ENCODE data around the gene PCGF5.
"Not testable (repeated sequence)": the region's sequence is repeated elsewhere in the genome, so short reads cannot be mapped to it uniquely, and the experiment has no call there.

The PCGF5 gene

GRCh38 chr10:91317541-91317940 is 97.1 kb downstream of the PCGF5 start:
- TF ChIP-seq ZNF16 (tag by site-specific recombination; IDR thresholded peaks at IDR 0.05; ENCODE audit: low read depth): no peak
- no peak for TF ChIP-seq IKZF3 (tag by site-specific recombination; IDR thresholded peaks at IDR 0.05)
- no peak for TF ChIP-seq ZNF629 (tag by site-specific recombination; IDR thresholded peaks at IDR 0.05)
- no peaks in the 10 kb centered on the region for H3K4me1 ChIP-seq (ENCODE audit: control insufficient read depth, insufficient read depth, low read length)
- no peak overlapping the region for H3K4me3 ChIP-seq (ENCODE audit: low read depth, low read length)
- H3K9me3 ChIP-seq (ENCODE audit: control insufficient read depth, insufficient read depth, low read depth, low read length): no peaks in the 10 kb centered on the region
- no peak overlapping the region for H3K27ac ChIP-seq (ENCODE audit: extremely low read depth, low read depth, low read length)
- no peaks in the 10 kb centered on the region for H3K36me3 ChIP-seq (ENCODE audit: control insufficient read depth in 2 of 2, insufficient read depth in 1 of 2, low read length in 2 of 2)
- CTCF ChIA-PET: no interaction called here
- POLR2A ChIA-PET: no interaction called here

GRCh38 chr10:91319336-91319735 is 98.9 kb downstream of the PCGF5 start:
- no peak for TF ChIP-seq ZNF544 (tag by site-specific recombination; IDR thresholded peaks at IDR 0.05)
- no peaks in the 10 kb centered on the region for H3K36me3 ChIP-seq (ENCODE audit: control insufficient read depth in 2 of 2, insufficient read depth in 1 of 2, low read length in 2 of 2)
- ChIA-PET CTCF (no interaction called here), POLR2A (interaction anchor here (0.5 kb wide), 1 partner anchor 591 kb away, joined by 3 read pairs; no protein-coding TSS in a partner anchor)
- H3K4me3 ChIP-seq (ENCODE audit: low read depth, low read length): no peak overlapping the region
- H3K4me1 ChIP-seq (ENCODE audit: control insufficient read depth, insufficient read depth, low read length): no peaks in the 10 kb centered on the region
- no peaks in the 10 kb centered on the region for H3K9me3 ChIP-seq (ENCODE audit: control insufficient read depth, insufficient read depth, low read depth, low read length)
- H3K27ac ChIP-seq (ENCODE audit: extremely low read depth, low read depth, low read length): no peak overlapping the region

- H3K9me3 ChIP-seq (ENCODE audit: control insufficient read depth, insufficient read depth, low read depth, low read length); H3K4me1 ChIP-seq (ENCODE audit: control insufficient read depth, insufficient read depth, low read length); H3K36me3 ChIP-seq (ENCODE audit: control insufficient read depth in 2 of 2, insufficient read depth in 1 of 2, low read length in 2 of 2); POLR2A ChIA-PET; H3K27ac ChIP-seq (ENCODE audit: extremely low read depth, low read depth, low read length); CTCF ChIA-PET; H3K4me3 ChIP-seq (ENCODE audit: low read depth, low read length): not testable (repeated sequence)
Observed at GRCh38 chr10:91323293-91323905, 102.9 kb downstream of the PCGF5 start.

GRCh38 chr10:91328320-91328984 is 108.0 kb downstream of the PCGF5 start:
- Histone ChIP-seq H3K4me1 (ENCODE audit: control insufficient read depth, insufficient read depth, low read length) (no peaks in the 10 kb centered on the region), H3K27ac (ENCODE audit: extremely low read depth, low read depth, low read length) (no peak overlapping the region), H3K4me3 (ENCODE audit: low read depth, low read length) (no peak overlapping the region), H3K36me3 (ENCODE audit: control insufficient read depth in 2 of 2, insufficient read depth in 1 of 2, low read length in 2 of 2) (no peaks in the 10 kb centered on the region), H3K9me3 (ENCODE audit: control insufficient read depth, insufficient read depth, low read depth, low read length) (no peaks in the 10 kb centered on the region)
- POLR2A ChIA-PET: no interaction called here
- CTCF ChIA-PET: interaction anchor here (0.7 kb wide), 2 partner anchors 322 to 662 kb away, joined by 3 to 4 read pairs; no protein-coding TSS in a partner anchor
- no peak for TF ChIP-seq PRDM6 (tag by site-specific recombination; IDR thresholded peaks at IDR 0.05)
- TF ChIP-seq TRIM28 (IDR thresholded peaks at IDR 0.05; ENCODE audit: borderline replicate concordance, low read length): no peak
- TF ChIP-seq GLI4 (tag by site-specific recombination; IDR thresholded peaks at IDR 0.05): no peak
- TF ChIP-seq KLF9 (tag by site-specific recombination; IDR thresholded peaks at IDR 0.05; ENCODE audit: low read depth): no peak
- TF ChIP-seq ZNF311 (tag by site-specific recombination; IDR thresholded peaks at IDR 0.05; ENCODE audit: borderline replicate concordance): no peak
- no peak for TF ChIP-seq REPIN1 (tag by site-specific recombination; IDR thresholded peaks at IDR 0.05; ENCODE audit: low read depth)
- no peak for TF ChIP-seq ZNF23 (tag by site-specific recombination; IDR thresholded peaks at IDR 0.05; ENCODE audit: borderline replicate concordance)
- TF ChIP-seq ZNF792 (tag by site-specific recombination; IDR thresholded peaks at IDR 0.05): no peak
- TF ChIP-seq ZNF677 (tag by site-specific recombination; IDR thresholded peaks at IDR 0.05): no peak
- no peak for TF ChIP-seq ZNF623 (tag by site-specific recombination; IDR thresholded peaks at IDR 0.05)
- TF ChIP-seq ZNF211 (tag by site-specific recombination; IDR thresholded peaks at IDR 0.05; ENCODE audit: low read depth): no peak
- no peak for TF ChIP-seq ZNF664 (tag by site-specific recombination; IDR thresholded peaks at IDR 0.05)
- TF ChIP-seq ZNF639 (tag by site-specific recombination; IDR thresholded peaks at IDR 0.05): peak; percentile 16; the same call in 1 of the 2 replicates
- no peak for TF ChIP-seq ZFP69B (tag by site-specific recombination; IDR thresholded peaks at IDR 0.05)
- TF ChIP-seq ZNF555 (tag by site-specific recombination; conservative IDR thresholded peaks at IDR 0.05): no peak
- TF ChIP-seq AEBP2 (tag by site-specific recombination; IDR thresholded peaks at IDR 0.05; ENCODE audit: borderline replicate concordance): no peak
- TF ChIP-seq KLF7 (tag by site-specific recombination; IDR thresholded peaks at IDR 0.05; ENCODE audit: borderline replicate concordance): no peak
- no peak for TF ChIP-seq ZNF513 (tag by site-specific recombination; IDR thresholded peaks at IDR 0.05)

All from HEK293 (cell line).